ENCODE data around the gene ZBTB46.
"Not testable (repeated sequence)": the region's sequence is repeated elsewhere in the genome, so short reads cannot be mapped to it uniquely, and the experiment has no call there.

The ZBTB46 gene

DNA sequence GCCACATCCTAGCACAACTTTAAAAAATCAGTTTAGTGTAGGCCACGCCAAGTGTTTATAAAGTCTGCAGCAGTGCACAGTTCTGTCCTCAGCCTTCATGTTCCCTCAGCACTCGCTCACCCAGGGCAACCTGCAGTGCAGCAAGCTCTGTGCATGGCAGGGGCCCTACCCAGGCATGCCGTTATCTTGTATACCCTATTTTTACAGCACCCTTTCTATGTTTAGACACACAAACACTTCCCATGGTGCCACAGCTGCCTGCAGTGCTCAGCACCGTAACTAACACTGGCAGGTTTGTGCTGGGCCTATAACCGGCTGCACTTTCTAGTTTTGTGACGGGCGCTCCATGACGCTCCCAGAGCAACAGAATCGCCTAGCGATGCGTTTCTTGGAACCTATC is 43.8 kb downstream of the ZBTB46 start:
- no peak for DNase-seq (ENCODE audit: low spot score)

GRCh38 chr20:63785691-63786131 is 45.4 kb downstream of the ZBTB46 start:
- DNase-seq (ENCODE audit: low spot score) = no peak

DNA sequence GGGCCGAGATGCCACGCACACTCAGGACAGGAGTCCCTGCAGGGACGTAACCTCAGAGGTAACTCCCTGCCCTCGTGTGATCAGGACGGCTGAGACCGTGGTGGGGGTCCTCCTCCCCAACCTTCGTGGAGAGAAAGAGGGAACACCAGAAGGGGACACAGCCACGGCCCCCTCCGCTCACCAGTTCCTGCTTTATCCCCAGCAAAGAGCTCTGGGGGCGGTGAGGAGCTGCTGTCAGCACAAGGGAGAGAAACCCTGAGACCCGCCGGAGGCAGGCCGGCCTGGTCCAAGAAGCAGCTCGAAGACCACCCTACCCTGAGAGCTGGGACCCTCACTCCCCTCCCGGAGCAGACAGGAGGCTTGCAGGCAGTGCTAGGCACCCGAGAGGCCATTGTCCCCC is 47.1 kb downstream of the ZBTB46 start:
- DNase-seq (ENCODE audit: low spot score) = no peak

- peak; percentile 11 for DNase-seq (ENCODE audit: low spot score)
Observed at GRCh38 chr20:63782521-63782971, 48.5 kb downstream of the ZBTB46 start.

DNA sequence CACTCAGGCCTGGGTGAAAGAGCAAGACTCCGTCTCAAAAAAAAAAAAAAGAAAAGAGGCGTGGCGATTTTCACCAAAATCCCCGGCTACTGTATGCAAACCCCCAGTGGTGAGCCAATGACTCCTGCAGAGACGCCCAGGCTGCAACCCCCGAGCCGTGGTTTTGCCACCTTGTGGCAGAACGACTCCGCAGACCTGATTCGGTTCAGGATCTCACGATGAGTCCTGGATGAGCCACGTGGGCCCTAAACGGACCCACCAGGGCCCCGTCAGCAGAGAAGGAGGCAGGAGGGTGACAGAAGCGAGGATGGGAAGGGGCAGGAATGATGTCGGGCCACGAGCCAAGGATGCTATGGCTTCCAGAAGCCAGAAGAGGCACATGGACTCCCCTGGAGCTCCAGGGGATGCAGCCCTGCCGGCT is 49.0 kb downstream of the ZBTB46 start:
- DNase-seq (ENCODE audit: low spot score) = peak; percentile 86

DNA sequence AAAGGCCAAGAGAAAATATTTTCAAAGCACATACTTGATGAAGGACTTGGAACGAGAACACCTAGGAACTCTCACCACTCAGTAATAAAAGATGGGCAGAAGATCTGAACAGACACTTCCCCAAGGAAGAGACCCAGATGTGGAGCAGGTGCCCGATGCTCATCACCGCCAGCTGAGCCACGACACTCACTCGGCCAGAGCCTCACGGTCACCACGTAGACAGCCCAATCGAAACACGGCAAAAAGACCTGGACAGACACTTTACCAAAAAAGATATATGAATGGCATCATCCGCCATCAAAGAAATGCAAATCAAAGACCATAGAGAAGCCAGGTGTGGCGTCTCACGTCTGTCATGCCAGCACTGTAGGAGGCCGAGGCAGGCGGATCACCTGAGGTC is 49.9 kb downstream of the ZBTB46 start:
- DNase-seq (ENCODE audit: low spot score) = no peak

DNA sequence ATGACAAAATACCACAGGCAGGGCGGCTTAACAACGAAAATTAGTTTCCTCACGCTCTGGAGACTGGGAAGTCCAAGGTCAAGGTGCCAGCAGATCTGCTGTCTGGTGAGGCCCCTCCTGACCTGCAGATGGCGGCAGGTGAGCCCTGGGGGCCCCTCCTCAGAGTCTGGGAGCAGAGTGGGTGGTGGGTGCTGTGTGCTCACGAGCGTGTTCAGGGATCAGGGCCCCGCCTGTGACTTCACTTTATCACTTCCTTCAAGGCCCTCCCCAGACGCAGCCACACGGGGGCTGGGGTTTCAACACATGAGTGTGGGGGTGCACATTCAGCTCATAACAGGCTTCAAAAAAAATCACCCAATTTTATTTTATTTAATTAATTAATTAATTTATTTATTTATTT is 52.2 kb downstream of the ZBTB46 start:
- no peak for DNase-seq (ENCODE audit: low spot score)

- no peak for DNase-seq (ENCODE audit: low spot score)
Observed at GRCh38 chr20:63778034-63778752, 52.9 kb downstream of the ZBTB46 start.

- DNase-seq (ENCODE audit: low spot score) = no peak
Observed at GRCh38 chr20:63777614-63778013, 53.5 kb downstream of the ZBTB46 start.

DNA sequence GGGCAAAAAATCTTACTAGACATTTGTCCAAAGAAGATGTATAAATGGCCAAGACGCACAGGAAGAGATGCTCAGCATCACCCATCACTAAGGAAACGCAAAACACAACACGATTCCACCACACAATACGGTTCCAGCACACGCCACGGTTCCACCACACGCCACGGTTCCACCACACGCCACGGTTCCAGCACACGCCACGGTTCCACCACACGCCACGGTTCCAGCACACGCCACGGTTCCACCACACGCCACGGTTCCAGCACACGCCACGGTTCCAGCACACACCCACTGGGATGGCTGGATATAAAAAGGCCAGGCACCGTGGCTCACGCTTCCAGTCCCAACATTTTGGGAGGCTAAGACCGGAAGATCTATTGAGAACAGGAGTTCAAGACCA is 54.2 kb downstream of the ZBTB46 start:
- DNase-seq (ENCODE audit: low spot score) = not testable (repeated sequence)

DNA sequence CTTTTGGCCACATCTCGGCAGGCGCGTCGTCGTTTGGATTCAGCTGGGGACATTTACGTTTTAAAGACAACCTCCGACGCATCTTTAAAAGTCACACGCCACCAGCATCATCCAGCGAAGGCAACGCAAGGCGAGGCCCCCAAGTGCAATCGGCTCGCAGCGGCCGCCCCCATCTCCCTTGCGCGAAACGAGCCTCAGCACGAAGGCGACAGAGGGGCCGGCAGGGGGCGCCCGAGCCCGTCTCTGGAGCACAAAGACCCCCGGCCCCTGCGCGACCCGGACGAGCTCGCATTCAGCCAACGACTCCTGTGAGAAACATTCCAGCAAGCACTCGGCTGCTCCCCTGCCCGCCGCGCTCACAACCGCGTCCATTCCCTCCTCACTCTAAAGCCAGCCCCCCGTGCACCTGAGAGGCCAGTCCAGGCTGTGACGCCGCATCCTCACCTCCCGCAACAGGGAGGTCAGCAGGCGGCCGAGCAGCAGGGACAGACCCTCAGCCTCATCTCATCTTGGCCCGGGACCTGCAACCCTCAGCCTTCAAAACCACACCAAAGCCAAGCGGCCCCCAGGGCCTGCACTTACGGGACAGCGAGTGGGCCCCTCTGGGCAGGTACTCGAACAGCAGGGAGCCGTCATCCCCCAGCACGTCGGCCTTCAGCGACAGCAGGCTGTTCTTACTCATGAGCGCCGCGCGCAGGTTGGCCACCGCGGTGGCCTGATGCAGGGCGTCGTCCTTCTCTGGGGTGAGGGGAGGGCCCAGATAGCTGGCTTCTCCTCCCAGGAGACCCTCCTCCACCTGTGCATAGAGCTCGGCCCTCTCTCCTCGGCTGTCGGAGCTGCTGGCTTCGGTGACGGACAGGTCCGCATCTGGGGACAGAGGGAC is 55.7 kb downstream of the ZBTB46 start:
- no peak for DNase-seq (ENCODE audit: low spot score)

- DNase-seq (ENCODE audit: low spot score) = no peak
Observed at GRCh38 chr20:63774306-63774705, 56.8 kb downstream of the ZBTB46 start.

GRCh38 chr20:63773571-63774241 is 57.4 kb downstream of the ZBTB46 start:
- no peak for DNase-seq (ENCODE audit: low spot score)

DNA sequence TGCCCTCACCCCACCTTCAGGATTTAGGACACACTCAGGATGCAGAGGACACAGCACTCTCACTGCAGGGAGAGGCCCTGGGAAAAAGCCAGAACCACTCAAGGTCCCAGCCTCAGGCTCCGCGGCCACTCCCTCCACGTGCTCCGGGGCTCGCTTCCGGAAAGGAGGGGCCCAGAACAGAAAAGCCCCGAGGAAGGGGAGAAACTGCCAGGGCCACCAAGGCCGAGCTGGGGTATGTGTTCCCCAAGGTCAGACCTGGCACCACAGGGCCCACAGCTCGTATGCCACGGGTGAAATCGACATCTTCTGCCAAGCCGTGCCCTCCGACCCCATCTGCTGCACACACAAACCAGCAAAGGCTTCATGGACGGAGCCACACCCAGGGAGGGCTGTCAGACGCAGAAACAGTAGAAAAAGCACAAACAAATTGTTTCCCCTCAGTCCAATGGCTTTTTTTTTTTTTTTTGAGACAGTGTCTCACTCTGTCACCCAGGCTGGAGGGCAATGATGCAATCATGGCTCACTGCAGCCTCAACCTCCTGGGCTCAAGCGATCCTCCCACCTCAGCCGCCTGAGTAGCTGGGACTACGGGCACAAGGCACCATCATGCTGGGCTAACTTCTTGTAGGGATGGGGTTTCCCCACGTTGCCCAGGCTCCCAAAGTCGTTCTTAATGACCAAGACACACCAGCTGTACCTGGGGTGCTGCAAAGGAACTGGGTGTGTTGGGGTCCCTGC is 58.1 kb downstream of the ZBTB46 start:
- no peak for DNase-seq (ENCODE audit: low spot score)

DNA sequence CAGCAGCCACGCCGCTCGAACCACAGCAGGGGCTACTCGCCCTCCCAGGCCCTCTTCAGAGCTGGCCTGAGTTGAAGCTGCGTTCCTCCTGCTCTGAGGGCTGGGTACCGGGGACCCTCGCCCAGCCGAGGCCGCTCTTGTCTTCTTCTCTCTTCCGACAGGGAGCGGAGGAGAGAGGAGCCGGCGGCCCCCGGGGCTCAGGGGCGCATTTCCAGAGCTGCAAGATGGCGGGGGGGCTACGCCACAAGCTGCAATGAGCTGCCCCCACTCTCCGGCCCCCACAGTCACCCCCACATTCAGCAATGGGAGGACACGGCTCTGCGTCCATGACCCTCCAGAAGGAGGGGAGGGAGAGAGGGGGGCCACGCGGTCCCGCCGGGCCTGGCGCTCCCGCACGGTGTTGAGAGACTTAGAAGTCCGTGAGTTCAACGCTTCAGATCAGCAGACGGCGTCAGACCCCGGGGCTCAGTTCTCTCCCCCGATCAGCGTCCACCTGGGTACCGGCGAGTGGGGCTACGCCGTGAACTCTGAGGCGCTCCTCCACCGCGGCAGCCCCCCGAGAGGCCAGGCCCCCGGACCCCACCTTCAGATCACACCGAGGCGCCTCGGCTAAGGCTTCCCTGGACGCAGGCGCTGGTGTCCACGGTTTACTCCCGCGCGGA is 59.9 kb downstream of the ZBTB46 start:
- DNase-seq (ENCODE audit: low spot score) = no peak

DNA sequence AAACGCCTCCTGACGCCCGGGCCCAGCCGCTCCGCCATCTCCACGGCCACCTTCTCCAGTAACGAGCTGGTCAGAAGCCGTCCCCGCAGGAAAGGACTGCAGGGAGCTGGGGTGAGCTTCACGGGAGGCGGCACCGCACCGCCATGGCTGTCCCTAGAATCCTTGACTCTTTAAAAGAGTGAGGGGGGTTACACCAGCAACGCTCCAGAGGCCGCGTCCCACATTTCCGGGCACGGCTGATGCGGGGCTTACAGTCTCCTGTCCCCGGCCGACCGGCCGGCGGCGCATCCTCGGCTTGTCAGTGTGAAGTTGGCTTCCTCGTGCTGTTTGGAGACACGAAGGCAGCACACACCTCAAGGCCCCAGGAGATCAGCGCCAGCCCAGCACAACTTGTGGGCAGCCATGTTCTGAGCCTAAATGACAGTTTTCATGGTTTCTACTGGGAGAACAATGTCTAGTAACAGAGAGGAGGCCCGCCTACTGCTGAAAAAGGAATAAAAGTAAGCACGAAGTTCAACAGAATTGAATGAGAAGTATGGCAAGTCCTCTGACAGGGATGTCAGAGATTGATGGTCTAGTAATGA is 61.1 kb downstream of the ZBTB46 start:
- DNase-seq (ENCODE audit: low spot score) = no peak

GRCh38 chr20:63768591-63769515 is 62.2 kb downstream of the ZBTB46 start:
- DNase-seq (ENCODE audit: low spot score) = no peak

DNA sequence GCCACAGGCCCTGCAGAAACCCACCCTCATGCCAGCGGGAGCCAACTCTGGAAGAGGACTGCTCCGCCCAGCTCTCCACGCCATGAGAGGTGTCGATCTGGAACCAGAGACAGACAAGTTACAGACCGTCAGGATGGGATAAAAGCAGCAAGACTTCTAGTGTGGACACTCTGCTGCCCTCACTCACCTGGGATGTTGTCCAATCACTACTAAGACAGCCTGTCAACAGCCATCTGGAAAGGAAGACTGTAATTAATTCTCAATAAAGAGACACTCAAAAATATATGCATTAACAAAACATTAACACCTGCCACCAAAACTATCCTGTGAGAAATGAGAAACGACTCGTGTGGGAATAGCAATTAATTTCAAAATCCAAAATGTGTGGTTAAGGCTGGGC is 63.2 kb downstream of the ZBTB46 start:
- no peak for DNase-seq (ENCODE audit: low spot score)

- DNase-seq (ENCODE audit: low spot score) = no peak
Observed at GRCh38 chr20:63767456-63767855, 63.6 kb downstream of the ZBTB46 start.
